Right kidney (tissue), 1 donor: ENCODE results near the gene RASGRF2.

Experiments
- DNase-seq: peaks from one replicate; pipeline ENCODE4 v3.0.0-alpha.2; 2016

RASGRF2 gene

DNA sequence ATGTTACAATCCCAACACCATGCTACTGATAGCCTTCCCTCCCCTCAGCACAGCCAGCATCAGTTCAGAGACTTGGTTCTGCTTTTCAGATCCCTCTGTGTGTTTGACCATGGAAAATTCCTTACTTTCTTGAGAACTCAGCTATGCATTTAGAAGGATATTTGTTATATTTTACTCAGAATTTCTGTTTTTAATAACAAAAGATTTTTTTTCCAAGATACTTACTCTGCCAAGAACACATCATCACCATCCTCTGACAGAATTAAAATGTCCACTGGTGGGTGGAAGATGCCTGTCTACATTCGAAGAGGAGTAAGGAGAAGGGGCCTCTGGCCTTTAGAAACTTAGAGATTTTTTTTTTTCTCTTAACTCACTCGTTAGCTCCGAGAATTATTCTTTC lies 216.9 kb downstream of the RASGRF2 start:
- no peak for DNase-seq

DNA sequence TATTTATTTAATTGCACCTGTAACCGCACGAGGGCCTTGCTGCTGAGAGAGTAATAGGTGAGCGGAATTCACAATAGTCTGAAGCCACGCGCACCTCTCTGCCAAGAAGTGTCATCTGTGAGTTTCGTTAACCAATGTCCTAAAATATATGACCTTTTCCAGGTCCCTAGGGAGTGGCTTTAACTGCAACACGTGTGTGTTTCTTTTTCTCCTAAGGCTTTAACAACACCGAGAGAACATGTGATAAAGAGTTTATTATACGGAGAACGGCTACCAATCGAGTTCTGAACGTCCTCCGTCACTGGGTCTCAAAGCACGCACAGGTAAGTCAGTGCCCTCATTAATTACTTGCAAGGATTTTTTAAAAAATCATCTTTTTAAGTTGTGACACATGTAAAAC lies 219.8 kb downstream of the RASGRF2 start:
- no peak for DNase-seq

DNA sequence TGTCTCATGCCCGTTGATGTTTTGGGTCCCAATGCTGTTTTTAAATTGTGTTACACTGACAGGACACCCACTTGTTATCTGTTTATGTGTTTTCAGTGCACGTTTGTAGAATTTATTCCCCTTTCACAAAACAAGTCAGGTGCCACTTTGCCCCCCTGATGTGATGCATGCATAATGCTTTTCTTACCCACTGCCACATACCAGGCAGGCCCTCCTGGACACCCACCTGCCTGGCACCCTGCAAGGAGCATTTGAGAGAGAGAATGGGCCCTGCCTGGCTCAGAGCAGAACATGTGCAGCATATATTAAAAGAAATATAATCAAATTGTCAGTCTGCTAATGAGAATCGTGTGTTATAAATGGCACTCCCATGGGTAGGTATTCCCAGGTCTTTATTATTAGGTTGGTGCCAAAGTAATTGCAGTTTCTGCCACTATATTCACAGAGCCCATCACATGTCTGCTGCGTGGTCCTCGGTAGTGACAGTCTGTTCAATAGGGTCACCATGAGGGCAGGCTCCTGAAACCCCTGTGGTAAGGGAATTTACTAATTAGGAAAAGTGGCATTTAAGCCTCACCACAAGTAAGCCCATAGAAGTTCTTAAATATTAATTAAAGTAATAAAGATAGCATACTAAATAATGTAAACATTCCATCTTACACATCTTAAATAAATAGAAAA lies 220.8 kb downstream of the RASGRF2 start:
- DNase-seq: no peak

DNA sequence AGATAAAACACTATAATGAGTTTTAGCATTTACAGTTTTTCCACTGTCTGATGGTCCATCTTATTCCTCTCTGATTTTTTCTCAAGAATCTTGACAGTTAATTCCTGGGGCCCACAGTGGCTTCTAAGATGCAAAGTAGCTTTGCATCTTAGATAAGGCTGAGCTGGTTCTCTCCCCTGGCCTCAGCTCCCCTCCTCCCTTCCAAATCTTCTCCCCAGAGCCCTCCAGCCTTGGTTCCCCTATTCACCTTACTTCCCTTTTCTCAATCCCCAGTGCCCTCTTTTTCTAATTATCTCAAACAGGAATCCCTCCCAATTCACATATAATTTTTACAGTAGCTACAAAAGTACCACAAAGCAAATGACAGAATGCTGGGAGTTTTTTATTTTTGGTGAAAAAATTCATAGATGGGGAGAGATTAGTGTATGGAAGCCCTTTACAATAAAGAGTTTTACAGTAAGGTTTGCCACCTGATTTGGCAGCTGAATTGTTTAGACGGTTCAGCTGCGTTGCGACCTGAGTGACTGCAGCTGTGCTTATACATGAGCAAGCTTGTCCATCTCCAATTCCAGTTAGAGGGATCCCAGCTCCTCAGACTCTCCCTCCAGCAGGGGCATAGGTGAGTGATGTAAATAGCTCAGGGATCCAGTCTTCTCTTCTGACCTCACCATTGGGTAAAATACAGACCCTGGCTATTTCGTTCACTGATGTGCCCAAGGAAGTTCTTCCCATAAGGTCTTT lies 221.6 kb downstream of the RASGRF2 start:
- no peak for DNase-seq

DNA sequence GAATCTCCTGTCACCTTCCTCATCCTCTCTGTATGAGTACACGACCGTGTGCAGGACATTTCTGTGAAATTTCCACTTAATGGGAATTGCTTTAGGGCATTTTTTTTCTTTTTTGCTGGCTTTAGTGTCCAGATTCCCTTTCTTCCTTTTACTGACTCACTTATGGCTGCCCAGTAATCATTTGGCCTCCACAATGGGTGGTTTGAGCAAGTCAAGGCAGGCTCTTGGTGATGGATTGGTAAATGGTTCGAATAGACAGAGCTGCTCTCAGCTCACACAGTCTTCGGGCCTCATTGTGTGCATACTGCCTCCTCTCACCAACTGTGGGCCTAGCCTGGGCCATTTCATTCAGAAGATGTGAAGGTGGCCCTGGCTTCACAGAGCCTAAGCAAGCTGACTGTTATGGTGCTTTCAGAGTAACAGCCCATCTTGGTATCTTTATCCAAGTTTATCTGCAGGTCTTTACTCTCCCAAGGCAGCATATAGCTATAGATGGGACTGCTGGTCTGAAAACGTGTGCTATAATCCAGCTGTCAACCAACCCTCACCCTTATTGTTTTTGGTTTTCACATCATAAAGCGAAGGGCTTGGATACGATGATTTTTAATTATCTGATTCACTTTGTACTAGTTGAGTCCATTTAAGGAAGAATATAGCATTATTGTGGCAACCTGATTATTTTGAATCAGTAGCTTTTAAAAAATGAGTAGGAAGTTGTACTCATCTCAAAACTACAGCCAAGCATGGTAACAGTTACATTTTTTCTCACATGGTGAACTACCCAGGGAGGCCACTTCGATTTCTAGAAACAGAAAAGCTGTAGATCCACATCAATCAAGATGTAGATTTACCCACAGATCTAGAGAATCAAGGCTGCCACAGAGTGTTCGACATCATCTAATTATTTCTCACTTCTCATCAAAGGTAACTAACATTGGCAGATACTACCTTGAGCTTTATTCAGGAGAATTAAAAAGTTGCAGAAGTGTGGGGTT lies 222.5 kb downstream of the RASGRF2 start:
- DNase-seq: no peak

DNA sequence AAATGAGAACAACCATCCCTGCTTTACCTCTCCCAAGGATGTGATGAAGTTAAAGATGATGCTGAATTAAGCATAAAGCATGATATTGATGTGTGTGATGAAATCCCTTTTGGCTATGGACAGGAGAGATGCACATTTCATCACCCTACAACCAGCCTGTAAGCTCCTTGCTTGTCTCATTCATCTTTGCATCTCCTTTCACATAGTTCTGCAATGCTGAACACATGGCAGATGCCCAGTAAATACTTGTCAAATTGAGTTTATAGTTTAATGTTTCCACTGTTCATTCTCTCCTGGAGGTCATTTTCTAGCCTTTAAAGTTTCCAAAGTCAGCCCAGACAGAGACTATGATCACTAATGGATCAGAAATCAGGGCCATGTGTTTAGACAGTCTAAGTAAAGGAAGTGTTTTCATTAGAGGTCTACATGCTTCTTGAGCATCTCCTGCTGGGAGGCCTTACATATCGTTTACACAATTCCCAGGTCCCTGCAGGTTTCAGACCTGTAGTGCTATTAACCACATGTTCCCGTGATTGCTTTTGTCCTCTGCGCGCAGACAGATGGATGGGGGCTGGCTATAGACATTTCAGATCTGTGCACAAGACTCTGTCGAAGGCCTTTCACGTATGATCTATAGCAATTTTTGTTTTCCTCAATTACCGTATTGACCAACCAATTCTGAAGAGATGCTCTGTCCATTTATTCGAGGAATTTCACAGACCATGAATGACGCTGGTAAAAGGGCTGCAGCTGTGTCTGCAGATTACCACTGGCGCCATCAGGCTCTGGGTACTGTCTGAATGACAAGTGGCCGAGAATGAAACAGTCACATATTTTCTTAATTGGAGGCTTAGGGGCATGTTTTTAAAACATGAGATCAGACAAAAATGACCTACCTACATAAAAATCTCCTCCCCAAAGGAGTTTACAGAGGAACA lies 223.9 kb downstream of the RASGRF2 start:
- no peak for DNase-seq

DNA sequence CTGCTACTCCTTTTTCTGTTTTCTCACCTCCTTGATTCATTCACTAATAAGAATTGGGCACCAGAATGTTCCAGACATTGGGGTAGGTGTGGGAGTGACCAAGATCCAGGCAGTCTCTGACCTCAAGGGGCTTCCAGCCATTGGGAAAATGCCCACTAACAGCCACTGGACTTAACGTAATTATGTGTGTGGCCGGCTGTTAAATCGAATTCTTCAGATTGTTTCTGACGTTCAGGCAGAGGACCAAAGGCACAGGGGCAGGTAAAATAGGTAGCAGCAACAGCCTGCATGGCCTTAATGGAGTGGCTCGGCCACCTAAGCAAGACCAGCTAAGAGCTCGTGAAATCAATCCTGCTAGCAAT lies 224.6 kb downstream of the RASGRF2 start:
- no peak for DNase-seq

DNA sequence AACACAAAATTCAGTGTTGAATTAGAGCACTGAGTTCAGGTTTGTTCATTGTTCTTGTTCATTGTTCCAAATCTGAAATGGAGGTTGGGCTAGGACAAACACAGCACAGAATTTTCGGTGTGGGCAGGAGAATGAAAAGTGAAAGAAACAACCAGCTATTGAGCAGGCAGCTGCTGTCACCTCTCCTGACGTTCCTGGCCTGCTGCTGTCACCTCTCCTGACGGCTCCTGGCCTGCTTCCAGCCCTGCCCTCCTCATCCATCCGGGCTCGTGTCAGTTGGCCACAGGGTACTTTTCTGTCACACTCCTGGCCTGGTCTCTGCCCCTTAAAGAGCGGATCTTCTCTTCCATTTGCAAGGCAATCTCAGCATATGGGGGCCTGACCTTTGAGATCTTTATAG lies 227.7 kb downstream of the RASGRF2 start:
- DNase-seq: no peak

DNA sequence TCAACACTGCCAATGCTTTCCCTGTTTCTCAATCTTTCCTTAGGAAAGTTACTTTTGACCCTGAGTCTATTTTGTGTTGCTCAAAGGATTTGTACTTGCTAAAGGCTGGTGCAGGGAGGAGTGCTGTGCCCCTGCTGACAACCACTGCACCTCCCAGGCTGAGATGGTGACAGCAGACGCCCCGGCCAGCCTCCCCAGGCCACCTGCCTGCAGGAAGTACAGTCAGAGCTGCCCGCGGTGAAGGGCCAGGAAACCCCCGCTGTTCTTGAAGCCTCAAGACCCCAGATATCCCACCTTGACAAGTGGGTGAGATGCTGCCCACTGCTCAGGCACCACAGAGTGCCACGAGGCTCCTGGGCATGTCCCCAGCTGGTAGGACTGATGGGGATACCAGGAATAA lies 228.8 kb downstream of the RASGRF2 start:
- no peak for DNase-seq

DNA sequence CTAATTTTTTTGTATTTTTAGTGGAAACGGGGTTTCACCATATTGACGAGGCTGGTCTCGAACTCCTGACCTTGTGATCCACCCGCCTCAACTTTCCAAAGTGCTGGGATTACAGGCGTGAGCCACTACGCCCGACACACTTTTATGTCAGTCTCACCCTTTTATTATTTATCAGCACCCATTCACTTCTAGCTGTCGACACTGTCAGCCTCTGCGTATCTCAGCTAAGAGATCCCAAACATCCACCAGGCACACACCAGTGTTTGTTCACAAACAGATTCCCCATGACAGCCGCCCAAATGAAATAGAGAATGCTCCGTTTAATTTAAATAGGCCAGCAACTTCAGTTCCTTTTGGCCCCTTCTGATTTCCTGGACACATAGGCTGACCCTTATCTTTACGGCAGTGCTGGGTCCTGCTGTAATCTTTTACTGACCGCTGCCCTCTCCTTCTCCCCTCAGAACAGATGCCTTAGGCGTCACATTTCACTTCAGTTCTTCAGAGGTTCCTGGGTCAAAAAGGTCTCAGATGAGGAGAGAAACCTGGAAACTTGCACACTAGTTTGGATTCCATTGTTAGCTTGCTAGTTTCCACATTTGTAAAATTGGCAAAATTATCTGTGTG lies 229.8 kb downstream of the RASGRF2 start:
- no peak for DNase-seq

DNA sequence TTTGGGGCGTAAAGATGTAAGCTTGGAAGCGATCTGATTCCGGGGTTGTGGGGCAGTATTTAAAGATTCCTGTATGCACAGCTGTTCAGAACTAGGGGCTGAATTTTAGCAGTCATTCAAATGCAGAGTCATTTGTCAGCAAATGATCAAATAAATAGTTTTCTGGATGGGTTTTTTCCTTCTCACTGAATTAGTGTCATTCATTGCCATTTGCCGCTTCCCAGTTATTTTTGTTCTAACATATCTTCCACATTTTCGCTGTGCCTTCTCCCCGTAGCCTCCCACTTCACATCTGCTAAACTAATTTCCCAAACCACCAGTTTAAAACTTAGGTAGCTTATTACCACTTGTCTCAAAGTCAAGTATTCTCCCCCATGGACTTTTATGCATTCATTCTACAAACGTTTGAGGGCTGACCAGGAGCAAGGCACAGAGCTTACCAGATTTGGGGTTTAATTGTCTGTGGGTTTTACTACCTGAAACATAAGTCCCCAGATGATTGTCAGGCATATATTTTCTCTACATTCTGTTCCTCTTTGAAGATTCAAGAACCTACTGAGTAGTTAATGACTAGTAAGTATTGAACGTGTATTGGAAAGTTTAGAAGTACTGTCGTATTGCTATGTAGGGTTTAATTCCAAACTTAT lies 231.7 kb downstream of the RASGRF2 start:
- no peak for DNase-seq

DNA sequence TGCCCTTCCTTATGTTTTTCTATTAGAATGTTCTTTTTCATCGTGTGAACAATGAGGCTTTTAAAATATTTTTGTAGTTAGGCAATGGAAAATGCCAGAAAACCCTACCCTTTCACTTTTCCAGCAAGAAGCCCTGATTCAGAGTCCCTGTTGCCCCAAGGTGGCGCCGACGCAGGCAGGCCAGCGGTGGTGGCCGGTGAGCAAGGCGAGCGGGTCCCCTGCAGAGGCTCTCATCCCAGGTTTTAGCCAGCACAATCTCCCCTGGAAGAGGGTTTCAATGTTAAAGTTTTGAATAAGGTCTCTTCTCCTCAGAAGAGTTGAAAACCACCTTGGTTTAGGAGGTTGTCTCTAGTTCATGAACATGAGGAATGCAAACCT lies 232.2 kb downstream of the RASGRF2 start:
- DNase-seq: no peak

DNA sequence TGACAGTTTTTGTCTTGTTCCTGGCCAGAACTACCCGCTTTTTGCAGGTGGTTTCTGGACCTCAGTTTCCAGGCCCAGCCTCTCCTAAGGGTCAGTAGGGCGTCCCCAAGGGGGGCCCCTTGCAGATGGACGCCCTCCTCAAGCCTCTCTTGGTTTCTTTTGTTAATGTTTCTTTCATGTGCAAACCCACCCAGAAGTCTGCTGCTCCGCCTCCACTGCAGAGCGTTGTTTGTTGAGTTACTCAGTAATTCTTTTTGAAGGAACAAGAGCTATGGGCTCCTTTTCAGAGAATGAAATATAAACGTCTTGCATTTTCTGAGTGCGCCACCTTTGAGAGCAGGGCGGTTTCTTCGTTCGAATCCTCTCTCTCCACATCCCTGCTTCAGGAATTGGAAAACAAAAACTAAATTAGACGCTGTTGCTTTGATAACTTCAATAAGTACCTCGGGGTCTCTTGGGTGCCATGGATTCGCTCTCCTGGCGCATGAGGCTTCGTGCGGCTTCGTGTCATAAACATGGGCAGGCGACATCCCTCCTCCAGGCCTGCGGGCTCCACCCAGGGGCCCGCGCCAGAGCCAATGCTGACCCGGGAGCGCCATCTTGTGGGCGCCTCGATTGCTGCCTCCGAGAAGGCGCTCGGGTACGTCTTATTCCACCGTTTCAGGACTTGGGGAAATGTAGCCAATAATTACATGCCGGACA lies 234.6 kb downstream of the RASGRF2 start:
- peak; percentile 70 for DNase-seq

DNA sequence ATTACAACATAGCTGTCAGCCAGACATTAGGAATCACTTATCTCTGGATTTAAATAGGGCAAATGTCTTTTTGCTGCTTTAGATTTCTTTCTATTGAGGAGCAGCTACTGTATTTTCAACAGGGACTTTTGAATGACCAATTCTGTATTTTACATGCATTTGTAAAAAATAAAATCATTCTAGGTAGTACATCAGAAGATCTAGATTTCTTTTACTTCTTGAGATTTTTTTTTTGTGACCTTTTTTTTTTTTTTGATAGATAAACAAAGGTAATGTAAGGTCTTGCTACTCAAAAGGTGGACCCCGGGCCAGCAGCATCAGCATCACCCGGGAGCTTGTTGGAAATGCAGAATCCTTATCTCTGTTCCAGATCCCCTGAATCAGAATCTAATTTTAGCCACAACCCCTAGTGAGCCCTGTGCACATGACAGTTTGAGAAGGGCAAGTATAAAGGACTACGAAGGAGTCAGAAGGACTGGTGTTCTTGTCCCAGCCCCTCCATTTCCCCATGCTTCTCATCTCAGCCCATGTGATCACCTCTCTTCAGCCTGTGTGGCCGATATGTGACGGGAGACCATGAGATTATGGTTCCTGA lies 235.3 kb downstream of the RASGRF2 start:
- no peak for DNase-seq

DNA sequence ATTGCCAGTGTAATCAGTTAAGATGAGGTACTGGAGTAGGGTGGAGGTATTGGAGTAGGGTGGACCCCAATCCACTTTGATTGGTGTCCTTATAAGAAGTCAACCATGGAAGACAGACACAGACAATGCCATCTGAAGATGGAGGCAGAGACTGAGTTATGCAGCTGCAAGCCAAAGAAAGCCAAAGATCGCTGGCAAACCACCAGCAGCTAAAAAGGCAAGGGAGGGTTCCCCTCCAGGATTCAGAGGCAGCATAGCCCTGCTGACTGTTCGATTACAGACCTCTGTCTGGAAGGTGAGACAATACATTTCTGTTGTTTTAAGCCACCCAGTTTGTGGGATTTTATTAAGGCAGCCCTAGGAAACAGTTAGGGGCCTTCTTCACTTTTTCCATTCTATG lies 242.5 kb downstream of the RASGRF2 start:
- no peak for DNase-seq

DNA sequence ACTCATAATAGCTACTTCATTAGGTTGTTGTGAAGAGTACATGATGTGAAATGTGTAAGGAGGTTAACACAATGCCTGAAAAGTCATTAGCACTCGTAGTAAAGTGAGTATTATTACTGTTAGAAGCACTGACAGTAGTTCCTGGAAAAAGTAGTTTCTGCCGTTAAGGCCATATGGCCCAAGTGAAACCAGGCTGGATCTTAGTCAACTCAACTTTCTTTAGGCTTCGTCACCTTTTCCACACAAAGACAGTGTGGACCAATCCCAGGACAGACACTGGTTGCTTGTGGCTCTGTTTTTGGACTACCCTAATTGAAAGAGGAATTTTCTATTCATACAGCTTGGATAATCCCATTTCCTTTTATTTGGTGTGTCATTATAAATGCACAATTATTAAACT lies 243.6 kb downstream of the RASGRF2 start:
- DNase-seq: no peak

DNA sequence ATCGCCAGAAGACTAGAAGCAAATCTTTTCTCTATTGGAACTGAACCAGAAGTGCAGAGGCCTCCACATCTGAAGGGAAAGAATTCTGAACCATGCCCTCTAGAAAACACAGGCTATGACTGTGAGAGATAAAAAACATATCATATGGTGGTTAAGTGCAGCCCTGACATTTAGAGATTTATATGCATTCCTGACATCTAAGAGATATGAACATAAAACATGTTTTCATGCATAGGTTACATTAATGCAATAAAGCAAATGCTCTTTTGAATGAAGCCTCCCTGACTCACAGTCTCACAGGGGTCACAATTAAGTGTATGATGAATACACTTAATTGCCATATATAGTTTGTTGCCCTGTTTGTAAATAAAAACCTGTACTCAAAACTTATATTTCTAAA lies 244.0 kb downstream of the RASGRF2 start:
- no peak for DNase-seq

DNA sequence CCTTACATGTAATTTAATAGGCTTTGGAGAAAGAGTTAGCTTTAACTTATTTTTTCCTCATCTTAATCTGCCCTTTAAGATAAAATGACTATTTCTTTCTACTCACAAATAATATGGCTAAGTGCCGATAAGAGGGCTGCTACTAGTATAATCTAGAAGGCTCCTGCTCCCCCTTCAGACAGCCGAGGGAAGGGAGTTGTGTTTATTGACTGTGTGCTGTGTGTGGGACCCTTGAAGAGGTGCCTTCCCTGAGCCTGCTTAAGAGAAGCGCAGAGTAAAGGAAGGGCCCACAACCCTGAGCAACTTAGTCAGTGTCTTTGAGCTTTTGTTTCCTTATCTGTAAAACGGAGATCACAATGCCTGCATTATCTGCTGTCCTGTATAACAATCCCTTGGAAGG lies 244.9 kb downstream of the RASGRF2 start:
- DNase-seq: no peak

DNA sequence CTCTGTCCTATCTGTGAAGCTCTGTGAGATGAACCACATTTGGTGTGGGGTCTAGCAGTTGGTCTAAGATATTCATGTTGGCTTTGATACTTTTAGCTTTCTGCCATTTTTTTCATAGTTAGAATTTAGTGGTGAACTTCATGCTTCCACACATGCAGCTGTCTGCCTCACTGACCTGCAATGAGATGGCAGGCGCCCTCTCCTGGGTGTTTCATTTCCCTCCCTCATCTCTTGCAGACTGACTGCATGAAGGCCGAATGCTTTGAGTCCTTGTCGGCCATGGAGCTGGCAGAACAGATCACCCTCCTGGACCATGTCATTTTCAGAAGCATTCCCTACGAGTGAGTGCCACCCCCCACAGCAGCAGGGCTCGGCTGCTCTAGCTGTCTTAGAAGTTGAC lies 246.8 kb downstream of the RASGRF2 start:
- no peak for DNase-seq

DNA sequence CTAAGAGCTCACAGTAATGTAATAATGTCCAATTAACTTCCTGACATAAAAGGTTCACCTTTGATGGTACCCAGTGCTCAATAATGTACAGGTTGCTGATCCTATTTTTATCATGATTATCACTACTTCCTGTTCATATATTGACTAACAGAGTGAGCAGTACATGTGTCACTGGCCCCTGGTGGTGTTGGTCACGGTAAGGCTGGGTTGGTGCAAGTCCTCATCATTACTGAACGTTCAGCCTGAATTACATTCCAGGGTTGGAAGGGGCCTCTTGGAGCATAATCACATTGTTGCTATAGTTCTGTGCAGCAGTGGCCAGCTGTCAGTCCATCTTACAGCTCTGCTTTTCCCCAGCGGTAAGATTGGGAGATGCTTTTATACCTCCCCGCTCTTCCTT lies 248.7 kb downstream of the RASGRF2 start:
- no peak for DNase-seq
